ENCODE results near the gene MORF4L2.
"Not testable (repeated sequence)": the region's sequence is repeated elsewhere in the genome, so short reads cannot be mapped to it uniquely, and the experiment has no call there.

MORF4L2 gene

GRCh38 chrX:103678199-103678993 is 8.1 kb downstream of the MORF4L2 start:
- no peak for DNase-seq

- DNase-seq = no peak
These were observed 11.7 kb downstream of the MORF4L2 start for GRCh38 chrX:103674531-103675454.

- DNase-seq = no peak
These were observed 16.8 kb downstream of the MORF4L2 start for GRCh38 chrX:103669745-103670144.

- DNase-seq = no peak
These were observed 20.0 kb downstream of the MORF4L2 start for GRCh38 chrX:103666202-103667107.

- DNase-seq = no peak
These were observed 22.3 kb downstream of the MORF4L2 start for GRCh38 chrX:103663981-103664762.

- not testable (repeated sequence) for DNase-seq
These were observed 27.0 kb downstream of the MORF4L2 start for GRCh38 chrX:103659460-103659859.

GRCh38 chrX:103658681-103659433 is 27.6 kb downstream of the MORF4L2 start:
- no peak for DNase-seq

GRCh38 chrX:103657066-103657465 is 29.4 kb downstream of the MORF4L2 start:
- DNase-seq = not testable (repeated sequence)

GRCh38 chrX:103656617-103657016 is 29.9 kb downstream of the MORF4L2 start:
- no peak for DNase-seq

- not testable (repeated sequence) for DNase-seq
These were observed 31.1 kb downstream of the MORF4L2 start for GRCh38 chrX:103655230-103656000.

GRCh38 chrX:103651151-103651773 is 35.2 kb downstream of the MORF4L2 start:
- DNase-seq = no peak

GRCh38 chrX:103647630-103648029 is 38.9 kb downstream of the MORF4L2 start:
- no peak for DNase-seq

GRCh38 chrX:103644125-103644524 is 42.4 kb downstream of the MORF4L2 start:
- DNase-seq = no peak

- no peak for DNase-seq
These were observed 45.9 kb downstream of the MORF4L2 start for GRCh38 chrX:103640401-103641155.

GRCh38 chrX:103638479-103639346 is 47.8 kb downstream of the MORF4L2 start:
- DNase-seq = not testable (repeated sequence)

GRCh38 chrX:103637604-103638338 is 48.7 kb downstream of the MORF4L2 start:
- DNase-seq = no peak

- no peak for DNase-seq
These were observed 51.1 kb downstream of the MORF4L2 start for GRCh38 chrX:103635436-103635835.
